Body of pancreas (tissue), 4 donors: Measurements from ENCODE around the gene SOX9. TPM values are rescaled to one million over a fixed set of nuclear protein-coding genes. Genes with fewer than 3 reads are reported as not detected.

Experiments used
- ATAC-seq: fragments of 150-250 bp; one replicate; pipeline ENCODE4 v1.9.1; 2016
- DNase-seq, 4 donors: peaks; one replicate each; pipeline ENCODE4 v3.0.0-alpha.2; 2019
- H3K27ac ChIP-seq, 4 donors: fragments of 200-600 bp; sonication (generic); 1 replicate in 3 of 4; 2 replicates in 1 of 4; pipeline versions ENCODE4 v1.5.1 to v1.6.1; 2016 to 2019; ENCODE audit warnings: mild to moderate bottlenecking in 1 of 4, mixed read lengths in 1 of 4, moderate library complexity in 1 of 4
- H3K27me3 ChIP-seq, 2 donors: fragments of 200-600 bp; sonication (generic); one replicate each; pipeline ENCODE4 v1.6.0; 2016; ENCODE audit warnings: mild to moderate bottlenecking in 1 of 2
- H3K36me3 ChIP-seq, 2 donors: fragments of 200-600 bp; sonication (generic); replicated peaks in 1 of 2; 2 replicates each; pipeline ENCODE4 v1.5.1; 2016; ENCODE audit warnings: low read depth in 2 of 2; ENCODE audit not compliant: insufficient read depth in 1 of 2
- H3K4me1 ChIP-seq: fragments of 200-600 bp; sonication (generic); one replicate; pipeline ENCODE4 v1.6.0; 2016
- H3K4me3 ChIP-seq, 2 donors: fragments of 200-600 bp; sonication (generic); 1 replicate in 1 of 2; 2 replicates in 1 of 2; pipeline ENCODE4 v1.5.1; 2016 to 2019
- H3K9me3 ChIP-seq, 3 donors: fragments of 200-600 bp; sonication (generic); 1 replicate in 2 of 3; 2 replicates in 1 of 3; pipeline ENCODE4 v1.5.1; 2016
- POLR2A ChIP-seq, 3 donors: fragments of 450-650 bp; IDR thresholded peaks; one replicate each; pipeline ENCODE4 v1.6.1; 2016; ENCODE audit warnings: antibody characterized with exemption in 3 of 3, mild to moderate bottlenecking in 2 of 3
- WGBS, 2 donors: methylation state at CpG; one replicate each; pipeline ENCODE4 v1.1.5; 2017; 5-methylcytosine and 5-hydroxymethylcytosine counted together
- intact Hi-C: fragments of 100-400 bp; cut with DNase I; formaldehyde crosslinking; loops from one replicate; pipeline ENCODE4 v1.15.1; 2023
- total RNA-seq, 2 donors: library from RNA; depleted of rRNA; stranded (reverse); fragments of >200 nt; gene quantifications; one replicate each; pipeline ENCODE4 v1.1.0, GENCODE V29; 2016
- TF ChIP-seq, protein P1 (sequence below), 7 experiments: fragments of 450-650 bp in 4 of 7; fragments of 200-600 bp in 3 of 7; sonication (generic) in 3 of 7; IDR thresholded peaks; one replicate each; pipeline ENCODE4 v1.5.1; 2016 to 2019; ENCODE audit warnings: antibody characterized with exemption in 7 of 7

The SOX9 gene
- total RNA-seq, 2 donors from 2014 or later, result 35.8 to 47.5 TPM

DNA sequence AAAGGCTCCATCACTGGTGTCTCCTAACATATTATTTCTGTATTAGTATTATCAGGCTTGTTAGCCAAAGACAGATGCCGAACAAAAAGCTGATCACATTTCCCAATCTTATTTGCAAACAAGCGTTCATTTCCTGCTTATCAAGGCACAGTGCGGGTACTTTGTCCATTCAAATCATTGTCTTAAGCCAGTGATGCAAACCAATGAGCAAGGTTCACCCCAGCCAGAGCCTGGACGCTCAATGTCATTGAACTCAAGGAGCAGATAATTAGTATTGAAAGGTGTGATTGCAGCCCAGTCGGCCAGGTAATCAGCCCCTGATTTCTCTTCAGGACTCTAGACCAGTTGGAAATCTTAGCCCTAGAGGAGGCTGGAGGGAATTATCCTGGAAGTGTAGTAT lies 20.4 kb upstream of the SOX9 start:
- ATAC-seq (no peak), DNase-seq (no peak)
- no peak overlapping the region for H3K27ac ChIP-seq
- no peak overlapping the region for H3K4me3 ChIP-seq
- 79 to 83% methylated on average over 5 of the region's 5 CpGs for WGBS, 2 donors
- no peak for TF ChIP-seq POLR2A (IDR thresholded peaks at IDR 0.05)
- TF ChIP-seq, protein P1, sequence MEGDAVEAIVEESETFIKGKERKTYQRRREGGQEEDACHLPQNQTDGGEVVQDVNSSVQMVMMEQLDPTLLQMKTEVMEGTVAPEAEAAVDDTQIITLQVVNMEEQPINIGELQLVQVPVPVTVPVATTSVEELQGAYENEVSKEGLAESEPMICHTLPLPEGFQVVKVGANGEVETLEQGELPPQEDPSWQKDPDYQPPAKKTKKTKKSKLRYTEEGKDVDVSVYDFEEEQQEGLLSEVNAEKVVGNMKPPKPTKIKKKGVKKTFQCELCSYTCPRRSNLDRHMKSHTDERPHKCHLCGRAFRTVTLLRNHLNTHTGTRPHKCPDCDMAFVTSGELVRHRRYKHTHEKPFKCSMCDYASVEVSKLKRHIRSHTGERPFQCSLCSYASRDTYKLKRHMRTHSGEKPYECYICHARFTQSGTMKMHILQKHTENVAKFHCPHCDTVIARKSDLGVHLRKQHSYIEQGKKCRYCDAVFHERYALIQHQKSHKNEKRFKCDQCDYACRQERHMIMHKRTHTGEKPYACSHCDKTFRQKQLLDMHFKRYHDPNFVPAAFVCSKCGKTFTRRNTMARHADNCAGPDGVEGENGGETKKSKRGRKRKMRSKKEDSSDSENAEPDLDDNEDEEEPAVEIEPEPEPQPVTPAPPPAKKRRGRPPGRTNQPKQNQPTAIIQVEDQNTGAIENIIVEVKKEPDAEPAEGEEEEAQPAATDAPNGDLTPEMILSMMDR (IDR thresholded peaks at IDR 0.05), result no peak
- no peaks in the 10 kb centered on the region for H3K9me3 ChIP-seq
- no peaks in the 10 kb centered on the region for H3K36me3 ChIP-seq
- H3K4me1 ChIP-seq, result no peaks in the 10 kb centered on the region
- no peaks in the 10 kb centered on the region for H3K27me3 ChIP-seq
- intact Hi-C loops, result no loop called here

DNA sequence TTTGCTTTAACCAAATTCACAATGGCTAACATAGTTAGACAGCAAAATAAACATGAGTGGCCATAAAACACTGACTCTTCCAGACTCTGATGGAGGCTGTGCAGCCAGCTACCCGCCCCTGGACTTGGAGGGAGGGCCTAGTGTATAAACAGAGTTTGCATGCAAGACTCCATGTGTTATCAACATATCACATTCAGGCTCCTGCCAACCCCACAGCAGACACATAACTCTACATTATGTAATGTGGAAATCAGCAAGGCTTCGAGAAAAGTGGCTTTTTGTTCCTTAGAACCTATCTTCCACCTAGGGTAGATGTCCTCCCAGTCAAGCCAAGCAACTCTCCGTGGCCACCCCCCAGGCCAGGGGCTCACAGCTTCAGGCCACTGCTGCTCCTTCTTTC lies 19.3 kb upstream of the SOX9 start:
- Histone ChIP-seq H3K36me3 (no peaks in the 10 kb centered on the region), H3K27ac (no peak overlapping the region), H3K9me3 (no peaks in the 10 kb centered on the region), H3K4me3 (no peak overlapping the region), H3K4me1 (peaks cover 3% of the 10 kb centered on the region), H3K27me3 (no peaks in the 10 kb centered on the region)
- WGBS, 2 donors, result 72 to 74% methylated on average over 3 of the region's 3 CpGs
- DNase-seq (no peak), ATAC-seq (no peak)
- TF ChIP-seq POLR2A (IDR thresholded peaks at IDR 0.05), result no peak
- TF ChIP-seq, protein P1 (IDR thresholded peaks at IDR 0.05), result no peak
- intact Hi-C loops, result no loop called here

DNA sequence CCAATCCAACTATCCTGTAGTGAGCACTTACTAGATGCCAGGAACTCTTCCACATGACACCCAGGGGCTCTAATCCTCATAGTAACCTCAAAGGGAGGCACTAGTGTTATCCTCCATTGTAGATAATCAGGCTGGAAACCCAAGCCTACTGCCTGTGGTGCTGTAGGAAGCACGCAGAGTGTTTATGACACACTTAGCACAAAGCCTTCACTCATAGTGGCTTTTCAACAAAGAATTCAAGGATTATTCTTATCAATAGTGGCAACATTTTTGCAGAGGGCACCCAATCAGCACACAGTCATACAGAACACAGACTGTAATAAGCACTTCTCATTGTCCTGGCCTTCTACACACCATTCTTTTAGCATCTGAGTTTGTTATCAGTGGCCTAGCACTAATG lies 18.5 kb upstream of the SOX9 start:
- H3K36me3 ChIP-seq, result no peaks in the 10 kb centered on the region
- no peak for TF ChIP-seq POLR2A (IDR thresholded peaks at IDR 0.05)
- TF ChIP-seq, protein P1 (IDR thresholded peaks at IDR 0.05), result no peak
- DNase-seq (no peak), ATAC-seq (no peak)
- intact Hi-C loops, result no loop called here
- no peak overlapping the region for H3K27ac ChIP-seq
- H3K27me3 ChIP-seq, result no peaks in the 10 kb centered on the region
- H3K9me3 ChIP-seq, result no peaks in the 10 kb centered on the region
- 83 to 94% methylated on average over 1 of the region's 1 CpG for WGBS, 2 donors
- H3K4me1 ChIP-seq, result peaks cover 3% of the 10 kb centered on the region
- H3K4me3 ChIP-seq, result no peak overlapping the region

DNA sequence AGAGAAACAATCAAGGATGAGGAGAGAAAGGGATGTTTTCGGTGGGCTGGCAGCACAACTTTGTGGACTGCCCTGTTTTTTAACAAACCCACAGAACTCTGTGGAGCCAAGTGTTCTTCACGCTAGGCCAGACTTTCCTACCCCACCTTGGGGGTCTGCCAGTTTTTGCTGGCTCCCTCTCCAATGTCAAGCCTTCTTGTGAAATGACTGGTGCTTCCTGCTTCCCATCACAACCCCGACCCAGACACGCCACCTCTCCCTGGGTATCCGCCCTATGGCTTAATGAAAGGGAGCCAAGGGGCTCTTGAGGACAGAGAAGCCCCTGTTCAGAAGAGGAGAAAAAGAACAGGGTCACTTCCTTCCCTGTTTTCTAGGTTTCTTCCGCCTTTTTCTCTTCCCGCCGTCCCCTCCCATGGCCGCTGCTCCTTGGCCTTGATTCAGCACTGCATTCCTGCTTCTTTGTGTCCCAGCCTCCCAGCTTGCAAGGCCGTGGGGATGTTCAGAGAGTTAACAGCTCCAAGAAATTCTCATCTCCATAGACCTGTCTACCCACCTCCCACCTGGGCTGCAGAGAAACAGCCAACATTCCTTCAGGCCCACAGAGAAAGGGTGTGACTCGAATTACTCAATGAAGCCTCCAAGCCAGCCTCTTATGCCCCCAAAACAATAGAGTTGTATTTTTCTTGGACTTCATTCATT lies 16.5 kb upstream of the SOX9 start:
- DNase-seq, result no peak

More for the DNA sequence above, 16.5 kb upstream of the SOX9 start:
- Histone ChIP-seq H3K27ac (no peak overlapping the region), H3K4me3 (no peak overlapping the region), H3K9me3 (no peaks in the 10 kb centered on the region), H3K36me3 (no peaks in the 10 kb centered on the region), H3K4me1 (peaks cover 3% of the 10 kb centered on the region), H3K27me3 (no peaks in the 10 kb centered on the region)
- intact Hi-C loops, result no loop called here
- TF ChIP-seq POLR2A (IDR thresholded peaks at IDR 0.05), result no peak
- TF ChIP-seq, protein P1 (IDR thresholded peaks at IDR 0.05), result no peak
- 81 to 83% methylated on average over 11 of the region's 11 CpGs for WGBS, 2 donors
- ATAC-seq, result no peak
